Cardiac fibroblast (primary cell): ENCODE measurements around the gene VEGFA.

Source experiments
- DNase-seq, 2 donors: peaks; one replicate each; pipeline versions ENCODE4 v3.0.0 to v3.0.0-alpha.2; 2010; ENCODE audit warnings: low read depth in 2 of 2
- H3K4me3 ChIP-seq, 2 donors: replicated peaks in 1 of 2; 1 replicate in 1 of 2; 2 replicates in 1 of 2; pipeline ENCODE4 v1.5.1; 2011; ENCODE audit warnings: low read depth in 2 of 2, low read length in 2 of 2, mild to moderate bottlenecking in 2 of 2, moderate library complexity in 1 of 2
- TF ChIP-seq, protein P1 (sequence below): IDR thresholded peaks from one replicate; pipeline ENCODE4 v1.5.1; 2011; ENCODE audit warnings: low read depth, mild to moderate bottlenecking, low read length, inconsistent platforms

Gene VEGFA

DNA sequence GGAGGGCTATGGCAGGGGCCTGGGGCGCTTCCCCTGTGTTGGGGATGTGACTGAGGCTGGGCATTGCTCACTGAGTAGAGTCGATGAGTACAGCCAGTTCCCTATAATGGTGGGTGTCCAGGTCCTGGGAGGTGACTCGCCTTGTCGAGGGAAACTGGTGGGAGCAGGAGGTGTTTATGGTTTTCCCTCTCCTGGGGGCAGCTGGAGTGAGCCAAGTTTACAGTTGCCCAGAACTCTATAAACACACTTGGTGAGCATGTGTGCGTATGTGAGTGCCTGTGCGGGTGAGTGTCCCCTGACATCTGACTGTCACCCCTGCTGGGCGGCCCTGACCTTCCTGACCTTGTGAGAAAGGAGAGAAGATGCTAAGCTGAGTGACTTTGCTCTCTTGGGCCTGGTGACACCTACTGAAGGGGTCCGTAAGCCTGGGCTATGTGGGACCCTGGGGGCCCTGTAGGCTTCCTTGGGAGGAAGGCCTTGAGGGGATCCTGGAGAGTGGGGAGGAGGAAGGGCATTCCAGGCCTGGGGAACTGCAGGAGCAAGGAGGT is 65.9 kb downstream of the VEGFA start:
- TF ChIP-seq, protein P1, sequence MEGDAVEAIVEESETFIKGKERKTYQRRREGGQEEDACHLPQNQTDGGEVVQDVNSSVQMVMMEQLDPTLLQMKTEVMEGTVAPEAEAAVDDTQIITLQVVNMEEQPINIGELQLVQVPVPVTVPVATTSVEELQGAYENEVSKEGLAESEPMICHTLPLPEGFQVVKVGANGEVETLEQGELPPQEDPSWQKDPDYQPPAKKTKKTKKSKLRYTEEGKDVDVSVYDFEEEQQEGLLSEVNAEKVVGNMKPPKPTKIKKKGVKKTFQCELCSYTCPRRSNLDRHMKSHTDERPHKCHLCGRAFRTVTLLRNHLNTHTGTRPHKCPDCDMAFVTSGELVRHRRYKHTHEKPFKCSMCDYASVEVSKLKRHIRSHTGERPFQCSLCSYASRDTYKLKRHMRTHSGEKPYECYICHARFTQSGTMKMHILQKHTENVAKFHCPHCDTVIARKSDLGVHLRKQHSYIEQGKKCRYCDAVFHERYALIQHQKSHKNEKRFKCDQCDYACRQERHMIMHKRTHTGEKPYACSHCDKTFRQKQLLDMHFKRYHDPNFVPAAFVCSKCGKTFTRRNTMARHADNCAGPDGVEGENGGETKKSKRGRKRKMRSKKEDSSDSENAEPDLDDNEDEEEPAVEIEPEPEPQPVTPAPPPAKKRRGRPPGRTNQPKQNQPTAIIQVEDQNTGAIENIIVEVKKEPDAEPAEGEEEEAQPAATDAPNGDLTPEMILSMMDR: no peak
- H3K4me3 ChIP-seq: no peak overlapping the region
- DNase-seq: no peak
